Stomach (tissue), 4 donors: Measurements from ENCODE around the gene SLC38A10.

Experiments used
- EP300 ChIP-seq: sonication (generic); formaldehyde crosslinking; IDR thresholded peaks from one replicate; pipeline ENCODE4 v1.6.1; 2017; ENCODE audit warnings: antibody characterized with exemption
- POLR2A ChIP-seq, 4 donors: fragments of 450-650 bp; IDR thresholded peaks; one replicate each; pipeline ENCODE4 v1.6.1; 2016; ENCODE audit warnings: antibody characterized with exemption in 4 of 4, control low read depth in 2 of 4, mild to moderate bottlenecking in 1 of 4, moderate library complexity in 1 of 4
- POLR2AphosphoS5 ChIP-seq, 3 donors: sonication (generic); formaldehyde crosslinking; IDR thresholded peaks; one replicate each; pipeline ENCODE4 v1.6.1; 2016; ENCODE audit warnings: antibody characterized with exemption in 3 of 3
- TF ChIP-seq, protein P1 (sequence below), 7 experiments: fragments of 450-650 bp in 4 of 7; fragments of 200-600 bp in 3 of 7; sonication (generic) in 3 of 7; IDR thresholded peaks; one replicate each; pipeline ENCODE4 v1.5.1; 2016 to 2019; ENCODE audit warnings: antibody characterized with exemption in 7 of 7, control low read depth in 2 of 7, mild to moderate bottlenecking in 1 of 7

DNA sequence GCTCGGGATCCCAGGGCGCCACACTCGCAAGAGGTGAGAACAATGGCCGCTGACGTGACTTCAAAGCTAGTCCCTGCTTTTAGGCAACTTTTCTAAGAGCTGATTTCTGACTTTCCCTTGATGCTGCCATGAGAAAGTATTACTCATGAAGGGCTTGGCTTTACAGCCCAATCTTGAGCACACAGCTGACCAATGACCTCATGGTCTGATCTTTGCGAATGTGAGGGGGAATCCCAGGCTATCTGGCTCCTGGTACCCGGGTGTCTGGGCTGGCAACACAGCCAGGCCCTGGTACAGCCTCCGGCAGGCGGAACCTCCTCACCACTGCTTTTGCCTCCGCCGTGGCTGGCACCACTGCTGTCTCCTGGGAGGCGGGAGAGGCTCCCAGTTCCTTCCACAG lies 38.5 kb downstream of the SLC38A10 start:
- TF ChIP-seq, protein P1, sequence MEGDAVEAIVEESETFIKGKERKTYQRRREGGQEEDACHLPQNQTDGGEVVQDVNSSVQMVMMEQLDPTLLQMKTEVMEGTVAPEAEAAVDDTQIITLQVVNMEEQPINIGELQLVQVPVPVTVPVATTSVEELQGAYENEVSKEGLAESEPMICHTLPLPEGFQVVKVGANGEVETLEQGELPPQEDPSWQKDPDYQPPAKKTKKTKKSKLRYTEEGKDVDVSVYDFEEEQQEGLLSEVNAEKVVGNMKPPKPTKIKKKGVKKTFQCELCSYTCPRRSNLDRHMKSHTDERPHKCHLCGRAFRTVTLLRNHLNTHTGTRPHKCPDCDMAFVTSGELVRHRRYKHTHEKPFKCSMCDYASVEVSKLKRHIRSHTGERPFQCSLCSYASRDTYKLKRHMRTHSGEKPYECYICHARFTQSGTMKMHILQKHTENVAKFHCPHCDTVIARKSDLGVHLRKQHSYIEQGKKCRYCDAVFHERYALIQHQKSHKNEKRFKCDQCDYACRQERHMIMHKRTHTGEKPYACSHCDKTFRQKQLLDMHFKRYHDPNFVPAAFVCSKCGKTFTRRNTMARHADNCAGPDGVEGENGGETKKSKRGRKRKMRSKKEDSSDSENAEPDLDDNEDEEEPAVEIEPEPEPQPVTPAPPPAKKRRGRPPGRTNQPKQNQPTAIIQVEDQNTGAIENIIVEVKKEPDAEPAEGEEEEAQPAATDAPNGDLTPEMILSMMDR (IDR thresholded peaks at IDR 0.05), result no peak
- no peak for TF ChIP-seq POLR2AphosphoS5 (IDR thresholded peaks at IDR 0.05)
- no peak for TF ChIP-seq EP300
- no peak for TF ChIP-seq POLR2A (IDR thresholded peaks at IDR 0.05)
